ENCODE measurements around the gene TSPAN18. TPM values are rescaled to one million over a fixed set of nuclear protein-coding genes. Genes with fewer than 3 reads are reported as not detected.

TSPAN18 gene
- total and polyA plus RNA-seq, 2 of the 8 experiments (the other 6 are each of a cell fraction or from before 2014, with no cell fraction given): 5.2 to 10.2 TPM

DNA sequence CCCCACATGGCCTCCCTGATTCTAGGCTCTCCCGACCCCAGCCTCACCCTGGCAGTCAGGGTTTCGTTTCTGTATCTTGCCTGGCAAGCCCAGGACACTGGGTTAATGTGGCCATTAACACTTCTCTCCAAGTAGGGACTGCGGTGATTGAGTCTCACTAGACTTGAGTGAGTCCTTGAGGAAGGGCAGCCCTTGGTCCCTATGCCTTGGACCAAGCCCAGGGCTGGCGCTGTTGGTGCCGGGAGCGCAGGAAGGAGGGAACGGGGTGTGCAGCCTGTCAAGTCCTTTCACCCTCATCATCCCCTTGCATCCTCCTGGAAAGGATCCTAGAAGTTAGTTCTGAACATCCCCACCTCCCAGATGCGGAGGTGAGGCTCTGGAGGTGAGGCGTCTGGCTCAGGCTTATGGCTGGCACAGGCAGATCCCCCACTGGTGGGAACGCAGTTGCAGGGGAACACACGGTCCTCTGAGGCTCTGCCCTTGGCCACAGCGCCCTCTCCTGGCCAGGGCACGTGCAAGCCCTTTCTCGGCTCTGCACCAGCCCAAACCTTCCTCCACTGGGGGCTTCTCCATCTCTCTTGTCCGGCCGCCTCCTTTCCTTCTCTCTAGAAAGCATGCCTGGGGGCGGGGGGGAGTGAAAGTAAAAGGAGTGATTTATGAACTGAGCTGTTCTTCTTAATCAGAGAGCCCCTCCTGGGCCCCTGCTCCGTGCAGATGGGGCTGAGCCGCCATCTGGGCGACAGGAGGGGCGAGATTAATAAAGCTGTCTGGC is 167.3 kb downstream of the TSPAN18 start (continued):
- TF ChIP-seq RNF2 (IDR thresholded peaks at IDR 0.05; ENCODE audit: borderline replicate concordance, low read depth, low read length, missing control alignments, poor library complexity, severe bottlenecking) (no peak), HDAC2 (IDR thresholded peaks at IDR 0.05; ENCODE audit: borderline replicate concordance in 1 of 2, low read depth in 2 of 2, low read length in 2 of 2) (no peak), SUZ12 (IDR thresholded peaks at IDR 0.05; ENCODE audit: low read length) (no peak), FOSL1 (IDR thresholded peaks at IDR 0.05; ENCODE audit: insufficient read depth, low read depth, low read length) (no peak), GABPA (IDR thresholded peaks at IDR 0.05; ENCODE audit: borderline replicate concordance, insufficient read depth, low read length) (peak; percentile 68; the same call in 1 of the 2 replicates)
